HEK293 (cell line): ENCODE data around the gene CHAC1.

Experiments used
- SETDB1 ChIP-seq: IDR thresholded peaks from one replicate; pipeline ENCODE4 v1.6.1; 2017; ENCODE audit warnings: mild to moderate bottlenecking, low read length, moderate library complexity, mixed read lengths; ENCODE audit not compliant: insufficient read length
- ZNF121 ChIP-seq: fragments of 450-650 bp; formaldehyde crosslinking; IDR thresholded peaks from 2 replicates; pipeline ENCODE4 v1.5.1; 2016; ENCODE audit warnings: missing biosample characterization, missing genetic modification characterization
- ZNF274 ChIP-seq, 2 experiments: fragments of 200-500 bp in 1 of 2; fragments of 450-650 bp in 1 of 2; sonication (Bioruptor generic) in 1 of 2; formaldehyde crosslinking in 1 of 2; IDR thresholded peaks; 2 replicates each; pipeline versions ENCODE4 v1.5.1 to v1.6.1; 2014 to 2016; ENCODE audit warnings: borderline replicate concordance in 1 of 2, inconsistent platforms in 1 of 2, low read length in 1 of 2, missing biosample characterization in 1 of 2, missing genetic modification characterization in 1 of 2
- ZNF404 ChIP-seq: fragments of 450-650 bp; formaldehyde crosslinking; IDR thresholded peaks from 2 replicates; pipeline ENCODE4 v1.5.1; 2017; ENCODE audit warnings: missing biosample characterization, missing genetic modification characterization
- TF ChIP-seq, protein P1 (sequence below): fragments of 450-650 bp; formaldehyde crosslinking; IDR thresholded peaks from 2 replicates; pipeline ENCODE4 v1.5.1; 2016; ENCODE audit warnings: missing biosample characterization, missing genetic modification characterization, low read depth
- TF ChIP-seq, protein P2 (sequence below): fragments of 450-650 bp; formaldehyde crosslinking; IDR thresholded peaks from 2 replicates; pipeline ENCODE4 v1.5.1; 2016; ENCODE audit warnings: missing biosample characterization, missing genetic modification characterization

DNA sequence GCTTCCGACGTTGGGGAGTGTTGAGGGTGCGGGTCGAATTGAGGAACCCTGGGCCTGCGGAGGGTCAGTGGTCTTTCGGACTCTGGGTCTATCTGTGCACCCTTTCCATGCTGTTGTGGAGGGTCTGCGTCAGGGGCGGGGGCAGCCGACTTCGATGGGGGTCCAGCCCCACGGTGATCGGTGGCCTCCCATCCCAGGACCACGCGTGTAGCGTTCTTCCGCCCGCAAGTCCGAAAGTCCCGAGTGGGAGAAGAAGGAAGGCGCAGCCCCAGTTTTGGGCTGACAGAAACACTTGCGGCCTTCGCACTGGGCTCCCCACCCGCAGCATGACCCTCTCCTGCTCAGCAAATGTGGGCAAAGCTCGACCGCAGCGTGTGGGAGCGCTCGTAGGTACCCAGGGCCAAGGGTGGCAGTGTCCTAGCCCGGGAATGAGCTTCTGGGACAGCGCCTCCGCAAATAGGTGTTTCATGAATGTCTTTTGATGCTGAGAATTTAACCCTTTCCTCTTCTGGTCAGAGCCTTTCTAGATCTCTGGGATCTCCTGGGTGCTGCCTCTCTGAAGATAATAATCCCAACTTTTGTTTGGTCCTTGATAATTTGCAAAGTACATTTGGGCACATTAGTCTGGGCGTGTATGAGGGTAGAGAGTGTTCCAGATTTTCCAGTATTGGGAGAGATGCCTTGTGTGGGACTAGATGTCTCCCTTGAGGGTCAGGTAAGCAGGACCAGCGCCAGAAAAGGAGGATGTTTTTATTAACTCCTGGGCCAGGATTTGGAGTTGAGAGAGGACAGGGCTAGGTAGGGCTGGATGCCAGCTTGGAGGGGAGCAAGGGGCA, 26.4 kb upstream of the CHAC1 start:
- TF ChIP-seq SETDB1 (no peak), ZNF274 (IDR thresholded peaks at IDR 0.05; ENCODE audit: low read length) (no peak), ZNF274 (tag by site-specific recombination; IDR thresholded peaks at IDR 0.05; ENCODE audit: borderline replicate concordance) (no peak), ZNF404 (tag by site-specific recombination) (no peak), ZNF121 (no peak)
- TF ChIP-seq, protein P1, sequence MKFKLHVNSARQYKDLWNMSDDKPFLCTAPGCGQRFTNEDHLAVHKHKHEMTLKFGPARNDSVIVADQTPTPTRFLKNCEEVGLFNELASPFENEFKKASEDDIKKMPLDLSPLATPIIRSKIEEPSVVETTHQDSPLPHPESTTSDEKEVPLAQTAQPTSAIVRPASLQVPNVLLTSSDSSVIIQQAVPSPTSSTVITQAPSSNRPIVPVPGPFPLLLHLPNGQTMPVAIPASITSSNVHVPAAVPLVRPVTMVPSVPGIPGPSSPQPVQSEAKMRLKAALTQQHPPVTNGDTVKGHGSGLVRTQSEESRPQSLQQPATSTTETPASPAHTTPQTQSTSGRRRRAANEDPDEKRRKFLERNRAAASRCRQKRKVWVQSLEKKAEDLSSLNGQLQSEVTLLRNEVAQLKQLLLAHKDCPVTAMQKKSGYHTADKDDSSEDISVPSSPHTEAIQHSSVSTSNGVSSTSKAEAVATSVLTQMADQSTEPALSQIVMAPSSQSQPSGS (tag by site-specific recombination): no peak
- TF ChIP-seq, protein P2, sequence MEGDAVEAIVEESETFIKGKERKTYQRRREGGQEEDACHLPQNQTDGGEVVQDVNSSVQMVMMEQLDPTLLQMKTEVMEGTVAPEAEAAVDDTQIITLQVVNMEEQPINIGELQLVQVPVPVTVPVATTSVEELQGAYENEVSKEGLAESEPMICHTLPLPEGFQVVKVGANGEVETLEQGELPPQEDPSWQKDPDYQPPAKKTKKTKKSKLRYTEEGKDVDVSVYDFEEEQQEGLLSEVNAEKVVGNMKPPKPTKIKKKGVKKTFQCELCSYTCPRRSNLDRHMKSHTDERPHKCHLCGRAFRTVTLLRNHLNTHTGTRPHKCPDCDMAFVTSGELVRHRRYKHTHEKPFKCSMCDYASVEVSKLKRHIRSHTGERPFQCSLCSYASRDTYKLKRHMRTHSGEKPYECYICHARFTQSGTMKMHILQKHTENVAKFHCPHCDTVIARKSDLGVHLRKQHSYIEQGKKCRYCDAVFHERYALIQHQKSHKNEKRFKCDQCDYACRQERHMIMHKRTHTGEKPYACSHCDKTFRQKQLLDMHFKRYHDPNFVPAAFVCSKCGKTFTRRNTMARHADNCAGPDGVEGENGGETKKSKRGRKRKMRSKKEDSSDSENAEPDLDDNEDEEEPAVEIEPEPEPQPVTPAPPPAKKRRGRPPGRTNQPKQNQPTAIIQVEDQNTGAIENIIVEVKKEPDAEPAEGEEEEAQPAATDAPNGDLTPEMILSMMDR (tag by site-specific recombination): no peak
